Right lobe of liver (tissue), 4 donors: Measurements from ENCODE around the gene RASAL2.

Source experiments
- CTCF ChIP-seq, 4 donors: fragments of 200-600 bp in 3 of 4; fragments of 450-650 bp in 1 of 4; IDR thresholded peaks; one replicate each; pipeline versions ENCODE4 v1.5.1 to v1.8.0; 2016 to 2022; ENCODE audit warnings: antibody characterized with exemption in 4 of 4, mild to moderate bottlenecking in 2 of 4
- POLR2A ChIP-seq: fragments of 450-650 bp; IDR thresholded peaks from one replicate; pipeline ENCODE4 v1.6.1; 2017; ENCODE audit warnings: antibody characterized with exemption, mild to moderate bottlenecking
- donor health status: DM: no; HTN: no; CAD: no.
- donor health status: DM: no; HTN: no; CAD: no.
- donor health status: DM: no; HTN: yes; CAD: no.

- TF ChIP-seq CTCF (IDR thresholded peaks at IDR 0.05) (no peak), POLR2A (no peak)
Measured at GRCh38 chr1:178328728-178329127, 234.8 kb downstream of the RASAL2 start.
